MM.1S (cell line): ENCODE results near the gene ADNP2.

Source experiments
- DNase-seq: peaks from one replicate; pipeline ENCODE4 v3.0.0-alpha.2; 2015
- H2AFZ ChIP-seq: fragments of 300-600 bp; sonication (generic); 2 replicates; pipeline ENCODE4 v1.6.0; 2016; ENCODE audit warnings: antibody characterized with exemption, low read length
- H3F3A ChIP-seq: fragments of 300-600 bp; sonication (generic); 2 replicates; pipeline ENCODE4 v1.6.1; 2016; ENCODE audit warnings: mild to moderate bottlenecking, antibody characterized with exemption, low read length, moderate library complexity, mixed read lengths; ENCODE audit not compliant: insufficient read depth
- H3K27ac ChIP-seq: fragments of 300-600 bp; sonication (generic); 2 replicates; pipeline ENCODE4 v1.5.1; 2016; ENCODE audit warnings: mild to moderate bottlenecking, low read length
- H3K27me3 ChIP-seq: fragments of 300-600 bp; sonication (generic); replicated peaks from 2 replicates; pipeline ENCODE4 v1.6.0; 2016; ENCODE audit warnings: low read length; ENCODE audit not compliant: insufficient read depth
- H3K36me3 ChIP-seq: fragments of 300-600 bp; sonication (generic); replicated peaks from 2 replicates; pipeline ENCODE4 v1.6.1; 2016; ENCODE audit warnings: mild to moderate bottlenecking, low read length, mixed read lengths; ENCODE audit not compliant: insufficient read depth
- H3K4me1 ChIP-seq: fragments of 300-600 bp; sonication (generic); 2 replicates; pipeline ENCODE4 v1.6.1; 2016; ENCODE audit warnings: low read length, mixed read lengths
- H3K4me2 ChIP-seq: fragments of 300-600 bp; sonication (generic); 2 replicates; pipeline ENCODE4 v1.6.0; 2016; ENCODE audit warnings: low read depth, low read length
- H3K4me3 ChIP-seq: fragments of 300-600 bp; sonication (generic); 2 replicates; pipeline ENCODE4 v1.5.1; 2016; ENCODE audit warnings: low read length, mixed read lengths
- H3K79me2 ChIP-seq: fragments of 300-600 bp; sonication (generic); 2 replicates; pipeline ENCODE4 v1.6.1; 2016; ENCODE audit warnings: mixed run types, low read length, mixed read lengths
- H3K9ac ChIP-seq: fragments of 300-600 bp; sonication (generic); 2 replicates; pipeline ENCODE4 v1.6.1; 2016; ENCODE audit warnings: low read length, mixed read lengths
- H3K9me2 ChIP-seq: fragments of 300-600 bp; sonication (generic); replicated peaks from 2 replicates; pipeline ENCODE4 v1.6.1; 2016; ENCODE audit warnings: mild to moderate bottlenecking, low read length, mixed read lengths; ENCODE audit not compliant: insufficient read depth
- H3K9me3 ChIP-seq: fragments of 300-600 bp; sonication (generic); replicated peaks from 2 replicates; pipeline ENCODE4 v1.6.1; 2016; ENCODE audit warnings: mild to moderate bottlenecking, low read length, mixed read lengths; ENCODE audit not compliant: insufficient read depth
- H4K20me1 ChIP-seq: fragments of 300-600 bp; sonication (generic); 2 replicates; pipeline ENCODE4 v1.6.1; 2016; ENCODE audit warnings: mild to moderate bottlenecking, low read length, moderate library complexity, mixed read lengths; ENCODE audit not compliant: insufficient read depth
- EZH2 ChIP-seq: fragments of 300-600 bp; sonication (generic); optimal IDR thresholded peaks from 2 replicates; pipeline ENCODE3; 2017; ENCODE audit warnings: low read depth, mild to moderate bottlenecking, antibody characterized with exemption, low read length, mixed read lengths
- EZH2phosphoT487 ChIP-seq: fragments of 300-600 bp; sonication (generic); IDR thresholded peaks from 2 replicates; pipeline ENCODE4 v1.6.1; 2018; ENCODE audit warnings: antibody characterized with exemption, low read length
- TF ChIP-seq, protein P1 (sequence below): fragments of 300-600 bp; sonication (generic); IDR thresholded peaks from 2 replicates; pipeline ENCODE4 v1.5.1; 2016; ENCODE audit warnings: antibody characterized with exemption, low read length, mixed read lengths

Gene ADNP2

DNA sequence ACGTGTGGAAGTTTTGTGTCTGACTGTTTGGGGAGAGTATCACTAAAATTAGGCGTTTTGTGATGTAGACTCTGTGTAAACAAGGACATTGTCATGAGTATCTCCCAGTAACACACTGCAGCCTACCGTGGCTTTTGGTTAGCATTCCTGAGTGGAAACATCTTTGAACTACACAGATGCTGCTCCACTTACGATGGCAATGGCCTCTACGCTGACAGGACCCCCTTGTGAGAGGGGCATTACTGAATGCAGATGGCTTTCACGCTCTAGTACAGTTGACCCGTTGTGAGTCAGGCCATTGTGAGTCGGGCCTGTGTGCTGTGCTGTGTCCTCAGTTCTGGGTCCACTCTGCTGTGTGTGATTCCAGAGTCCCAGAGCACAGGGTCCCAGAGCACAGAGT is 34.4 kb upstream of the ADNP2 start:
- Histone ChIP-seq H3K79me2 (no peaks in the 10 kb centered on the region), H3K9me3 (no peaks in the 10 kb centered on the region), H2AFZ (no peak overlapping the region), H3K4me1 (no peaks in the 10 kb centered on the region), H3K9me2 (no peaks in the 10 kb centered on the region), H3K4me3 (no peak overlapping the region), H3K36me3 (no peaks in the 10 kb centered on the region), H3F3A (no peaks in the 10 kb centered on the region), H3K9ac (no peak overlapping the region), H3K4me2 (no peak overlapping the region), H3K27ac (no peak overlapping the region), H4K20me1 (no peaks in the 10 kb centered on the region), H3K27me3 (no peaks in the 10 kb centered on the region)
- DNase-seq = no peak
- TF ChIP-seq EZH2 (no peak), EZH2phosphoT487 (no peak)
- TF ChIP-seq, protein P1, sequence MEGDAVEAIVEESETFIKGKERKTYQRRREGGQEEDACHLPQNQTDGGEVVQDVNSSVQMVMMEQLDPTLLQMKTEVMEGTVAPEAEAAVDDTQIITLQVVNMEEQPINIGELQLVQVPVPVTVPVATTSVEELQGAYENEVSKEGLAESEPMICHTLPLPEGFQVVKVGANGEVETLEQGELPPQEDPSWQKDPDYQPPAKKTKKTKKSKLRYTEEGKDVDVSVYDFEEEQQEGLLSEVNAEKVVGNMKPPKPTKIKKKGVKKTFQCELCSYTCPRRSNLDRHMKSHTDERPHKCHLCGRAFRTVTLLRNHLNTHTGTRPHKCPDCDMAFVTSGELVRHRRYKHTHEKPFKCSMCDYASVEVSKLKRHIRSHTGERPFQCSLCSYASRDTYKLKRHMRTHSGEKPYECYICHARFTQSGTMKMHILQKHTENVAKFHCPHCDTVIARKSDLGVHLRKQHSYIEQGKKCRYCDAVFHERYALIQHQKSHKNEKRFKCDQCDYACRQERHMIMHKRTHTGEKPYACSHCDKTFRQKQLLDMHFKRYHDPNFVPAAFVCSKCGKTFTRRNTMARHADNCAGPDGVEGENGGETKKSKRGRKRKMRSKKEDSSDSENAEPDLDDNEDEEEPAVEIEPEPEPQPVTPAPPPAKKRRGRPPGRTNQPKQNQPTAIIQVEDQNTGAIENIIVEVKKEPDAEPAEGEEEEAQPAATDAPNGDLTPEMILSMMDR = no peak

DNA sequence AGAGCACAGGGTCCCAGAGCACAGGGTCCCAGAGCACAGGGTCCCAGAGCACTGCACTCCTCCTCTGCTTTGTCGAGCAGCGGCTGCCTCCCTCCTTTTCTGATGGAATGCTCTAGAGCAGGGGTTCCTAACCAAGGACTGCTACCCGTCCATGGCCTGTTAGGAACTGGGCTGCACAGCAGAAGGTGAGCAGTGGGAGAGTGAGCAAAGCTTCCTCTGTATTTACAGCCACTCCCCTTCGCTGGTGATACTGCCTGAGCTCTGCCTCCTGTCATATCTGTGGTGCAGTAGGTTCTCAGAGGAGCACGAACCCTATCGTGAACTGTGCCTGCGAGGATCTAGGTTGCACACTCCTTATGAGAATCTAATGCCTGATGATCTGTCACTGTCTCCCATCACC is 33.1 kb upstream of the ADNP2 start:
- no peaks in the 10 kb centered on the region for H3K79me2 ChIP-seq
- no peak overlapping the region for H2AFZ ChIP-seq

GRCh38 chr18:80076379-80076778 is 32.7 kb upstream of the ADNP2 start:
- Histone ChIP-seq H3K36me3 (no peaks in the 10 kb centered on the region), H4K20me1 (no peaks in the 10 kb centered on the region), H3K27ac (no peak overlapping the region), H3K27me3 (no peaks in the 10 kb centered on the region), H2AFZ (no peak overlapping the region), H3K4me1 (no peaks in the 10 kb centered on the region), H3K4me3 (no peak overlapping the region), H3K4me2 (no peak overlapping the region), H3K9ac (no peak overlapping the region), H3K9me3 (no peaks in the 10 kb centered on the region), H3K9me2 (no peaks in the 10 kb centered on the region), H3F3A (no peaks in the 10 kb centered on the region), H3K79me2 (no peaks in the 10 kb centered on the region)
- no peak for DNase-seq
- TF ChIP-seq EZH2phosphoT487 (no peak), EZH2 (no peak)
- TF ChIP-seq, protein P1 = no peak

More for the DNA sequence above, 33.1 kb upstream of the ADNP2 start:
- Histone ChIP-seq H3K9me3 (no peaks in the 10 kb centered on the region), H3K27me3 (no peaks in the 10 kb centered on the region), H3K4me1 (no peaks in the 10 kb centered on the region), H4K20me1 (no peaks in the 10 kb centered on the region), H3K9ac (no peak overlapping the region), H3K9me2 (no peaks in the 10 kb centered on the region), H3K27ac (no peak overlapping the region), H3K4me3 (no peak overlapping the region), H3K4me2 (no peak overlapping the region), H3K36me3 (no peaks in the 10 kb centered on the region), H3F3A (no peaks in the 10 kb centered on the region)
- no peak for TF ChIP-seq EZH2
- no peak for TF ChIP-seq EZH2phosphoT487
- TF ChIP-seq, protein P1 = no peak
- no peak for DNase-seq
